K562 (cell line): ENCODE measurements around the gene C8A. TPM values are rescaled to one million over a fixed set of nuclear protein-coding genes. Genes with fewer than 3 reads are reported as not detected.

ENCODE experiments used
- ATAC-seq: fragments of 200-7000 bp; cut with Tn5 transposase; 3 replicates; pipeline ENCODE4 v1.9.1; 2020; ENCODE audit warnings: moderate library complexity
- BruUV-seq: library from RNA; stranded (reverse); fragments of 400-500 nt; replicated peaks from 2 replicates; lab custom pipeline; 2021; lab: Mats Ljungman, UMichigan
- CTCF ChIA-PET: fragments of 300-600 bp; formaldehyde crosslinking; extraction: SDS; loops from one replicate; lab custom pipeline; 2021; ENCODE audit warnings: low intra/inter-chr PET ratio; lab: Yijun Ruan, JAX
- POLR2A ChIA-PET: fragments of 300-600, 350-650 bp; sonication (Branson Sonifier 250); formaldehyde crosslinking; extraction: SDS; loops from one replicate; lab custom pipeline; 2021; ENCODE audit warnings: antibody characterized with exemption, inconsistent platforms; lab: Yijun Ruan, JAX
- DNase-seq, 4 experiments: peaks; one replicate each; pipeline versions ENCODE4 v3.0.0 to v3.0.0-alpha.2; 2011 to 2018; ENCODE audit warnings: low spot score in 3 of 4, mixed read lengths in 3 of 4; ENCODE audit errors: extremely low read depth in 1 of 4
- FAIRE-seq: peaks from 2 replicates; lab custom pipeline; 2011; peaks lifted over from hg19 to GRCh38; lab: Jason Lieb, UNC
- H2AFZ ChIP-seq: 2 replicates; pipeline ENCODE4 v1.6.0; 2011; ENCODE audit warnings: low read depth, low read length, control low read depth, inconsistent platforms
- H3K27ac ChIP-seq: fragments of 200-600 bp; 3 replicates; pipeline ENCODE4 v1.8.0; 2011; ENCODE audit warnings: low read depth, mild to moderate bottlenecking, control low read depth, inconsistent platforms, low read length, moderate library complexity, mixed read lengths; ENCODE audit errors: extremely low read depth
- H3K27me3 ChIP-seq, 2 experiments: fragments of 300-600 bp in 1 of 2; 2 replicates in 1 of 2; 3 replicates in 1 of 2; pipeline versions ENCODE4 v1.6.0 to v1.8.0; 2011; ENCODE audit warnings: inconsistent platforms in 2 of 2, low read length in 2 of 2, mild to moderate bottlenecking in 1 of 2, mixed read lengths in 1 of 2, moderate library complexity in 1 of 2; ENCODE audit not compliant: control insufficient read depth in 2 of 2, insufficient read depth in 2 of 2
- H3K36me3 ChIP-seq: fragments of 300-600 bp; 3 replicates; pipeline ENCODE4 v1.8.0; 2011; ENCODE audit warnings: mild to moderate bottlenecking, low read length, inconsistent platforms; ENCODE audit not compliant: control insufficient read depth, insufficient read depth
- H3K4me1 ChIP-seq, 2 experiments: fragments of 200-600 bp in 1 of 2; replicated peaks in 1 of 2; 2 replicates in 1 of 2; 3 replicates in 1 of 2; pipeline versions ENCODE4 v1.5.1 to v1.8.0; 2011; ENCODE audit warnings: inconsistent platforms in 2 of 2, low read length in 2 of 2, mild to moderate bottlenecking in 1 of 2, mixed read lengths in 1 of 2, moderate library complexity in 1 of 2; ENCODE audit not compliant: control insufficient read depth in 2 of 2, insufficient read depth in 2 of 2
- H3K4me2 ChIP-seq: 2 replicates; pipeline ENCODE4 v1.6.1; 2011; ENCODE audit warnings: low read length, control low read depth, inconsistent platforms, mixed read lengths; ENCODE audit not compliant: insufficient read depth
- H3K4me3 ChIP-seq: fragments of 200-600 bp; sonication (generic), shearing (Covaris generic); 2 replicates; pipeline ENCODE4 v1.5.1; 2016; ENCODE audit warnings: control low read depth, inconsistent platforms
- H3K79me2 ChIP-seq: fragments of 200-600 bp; 3 replicates; pipeline ENCODE4 v1.8.0; 2011; ENCODE audit warnings: low read length, inconsistent platforms; ENCODE audit not compliant: control insufficient read depth, insufficient read depth
- H3K9ac ChIP-seq, 2 experiments: 2 replicates each; pipeline versions ENCODE4 v1.6.0 to v1.6.1; 2011; ENCODE audit warnings: low read depth in 2 of 2, low read length in 2 of 2, control low read depth in 1 of 2, inconsistent platforms in 1 of 2, mild to moderate bottlenecking in 1 of 2, mixed read lengths in 1 of 2; ENCODE audit not compliant: insufficient read depth in 1 of 2
- H3K9me1 ChIP-seq: one replicate; pipeline ENCODE4 v1.6.0; 2011; ENCODE audit warnings: inconsistent platforms, mild to moderate bottlenecking, low read length, moderate library complexity; ENCODE audit not compliant: control insufficient read depth, insufficient read depth
- H3K9me3 ChIP-seq: replicated peaks from 2 replicates; pipeline ENCODE4 v1.5.1; 2011; ENCODE audit warnings: low read depth, low read length, inconsistent platforms; ENCODE audit not compliant: control insufficient read depth, insufficient read depth
- H4K20me1 ChIP-seq: replicated peaks from 2 replicates; pipeline ENCODE4 v1.6.1; 2011; ENCODE audit warnings: low read length, inconsistent platforms, mixed read lengths; ENCODE audit not compliant: control insufficient read depth, insufficient read depth
- BACH1 ChIP-seq: fragments of 200-800 bp; sonication (Bioruptor generic); IDR thresholded peaks from 2 replicates; pipeline ENCODE4 v1.6.1; 2016; ENCODE audit warnings: missing genetic modification characterization, missing compliant biosample characterization
- DACH1 ChIP-seq: fragments of 450-650 bp; IDR thresholded peaks from 2 replicates; pipeline ENCODE4 v1.6.1; 2018; ENCODE audit not compliant: partially characterized antibody
- E2F3 ChIP-seq: fragments of 250-450 bp; sonication (Bioruptor Pico); IDR thresholded peaks from 2 replicates; pipeline ENCODE4 v1.4.0; 2020; ENCODE audit warnings: mild to moderate bottlenecking
- NR1H2 ChIP-seq: sonication (generic); formaldehyde crosslinking; IDR thresholded peaks from 2 replicates; pipeline ENCODE4 v1.4.0; 2020; ENCODE audit warnings: mild to moderate bottlenecking, missing genetic modification reagents
- SPI1 ChIP-seq: IDR thresholded peaks from 2 replicates; pipeline ENCODE4 v1.6.1; 2011; ENCODE audit warnings: low read depth, low read length, control low read depth, borderline replicate concordance
- XRCC5 ChIP-seq: fragments of 200-400 bp; formaldehyde crosslinking; IDR thresholded peaks from 2 replicates; pipeline ENCODE4 v1.6.1; 2017; ENCODE audit warnings: low read depth, mild to moderate bottlenecking, low read length
- ZC3H4 ChIP-seq: sonication (generic); formaldehyde crosslinking; IDR thresholded peaks from 2 replicates; pipeline ENCODE4 v1.9.0; 2021; ENCODE audit warnings: missing genetic modification reagents, borderline replicate concordance
- ZNF121 ChIP-seq: sonication (generic); formaldehyde crosslinking; conservative IDR thresholded peaks from 2 replicates; pipeline ENCODE4 v1.8.0; 2022; ENCODE audit warnings: missing genetic modification reagents
- WGBS: fragments of 100-300 bp; shearing (Covaris generic); methylation state at CpG from one replicate; pipeline ENCODE4 v1.1.6; 2016; ENCODE audit warnings: low coverage, mixed read lengths; ENCODE audit not compliant: insufficient coverage; ENCODE audit errors: missing lambda C conversion rate; 5-methylcytosine and 5-hydroxymethylcytosine counted together
- in situ Hi-C: fragments of 300-500 bp; cut with MboI; formaldehyde crosslinking; loops from 4 replicates; pipeline ENCODE4 v1.15.0; 2018; ENCODE audit warnings: inconsistent platforms, mixed read lengths
- intact Hi-C: fragments of 100-400 bp; cut with micrococcal nuclease; formaldehyde crosslinking; loops from 2 replicates; pipeline ENCODE4 v1.14.2; 2022
- polyA plus RNA-seq, 8 experiments: library from polyadenylated mRNA; depleted of rRNA in 4 of 8; stranded (reverse) in 5 of 8; unstranded in 3 of 8; fragments of >200 nt; fragmentation: Nextera tagmentation in 2 of 8; fragmentation: Illumina TruSeq in 1 of 8; extraction: Ambion mirVana in 2 of 8; extraction: Trizol in 1 of 8; gene quantifications; 2 replicates each; pipeline versions ENCODE4 v1.2.1 to v1.2.3, GENCODE V29; 2011 to 2014; ENCODE audit warnings: inconsistent platforms in 1 of 8, missing spikeins in 1 of 8
- total RNA-seq, 7 experiments: library from RNA; depleted of rRNA in 6 of 7; stranded (reverse); fragments of >200 nt in 6 of 7; fragmentation: Illumina TruSeq in 2 of 7; extraction: Trizol in 2 of 7; gene quantifications; 2 replicates each; pipeline versions ENCODE4 v1.2.1 to v1.2.3, GENCODE V29; 2011 to 2021; ENCODE audit warnings: low replicate concordance in 1 of 7

The C8A gene
- total and polyA plus RNA-seq, 9 of the 15 experiments (the other 6 are each of a cell fraction or from before 2014, with no cell fraction given), result 0.09 TPM; not detected in 8

DNA sequence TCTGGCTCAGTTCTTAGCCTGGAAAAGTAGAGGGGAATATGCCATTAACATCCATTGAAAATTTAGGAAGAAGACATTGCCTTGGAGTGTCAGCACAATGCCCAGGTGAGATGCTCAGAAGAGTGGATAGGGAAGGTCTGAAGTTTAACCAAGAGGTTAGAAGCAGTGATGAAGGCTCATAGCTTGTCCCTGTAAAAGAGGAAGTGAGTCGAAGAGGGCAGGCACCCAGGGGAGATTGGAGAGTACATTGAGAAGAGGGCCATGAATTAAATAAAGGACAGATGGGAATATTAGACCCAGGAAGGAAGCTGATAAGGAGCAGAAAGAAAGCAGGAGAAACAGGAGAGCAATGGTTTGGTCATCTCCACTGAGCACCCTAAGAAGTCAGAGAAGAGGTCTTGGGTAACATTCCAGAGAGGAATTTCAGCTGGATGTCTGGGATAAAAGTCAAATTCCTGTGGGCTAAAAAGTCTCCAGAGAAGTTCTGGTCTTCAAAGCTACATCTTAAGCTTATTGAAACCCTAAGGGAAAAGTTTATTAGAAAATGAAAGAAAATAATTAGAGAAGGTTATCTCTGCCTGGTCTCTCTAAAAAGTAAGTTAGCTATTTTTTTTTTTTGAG is 93.9 kb downstream of the C8A start:
- H3K27ac ChIP-seq, result no peak overlapping the region
- ChIA-PET CTCF (no interaction called here), POLR2A (interaction anchor here (1.8 kb wide), 1 partner anchor 17 kb away, joined by 3 read pairs; no protein-coding TSS in a partner anchor)
- in situ Hi-C loops, result no loop called here
- no peaks in the 10 kb centered on the region for H3K4me1 ChIP-seq
- no peak overlapping the region for H3K4me3 ChIP-seq
- TF ChIP-seq SPI1 (peak; percentile 86), ZNF121 (no peak)
- FAIRE-seq (no peak), ATAC-seq (no peak), DNase-seq (no peak)
- H3K27me3 ChIP-seq, result peaks cover 0 to 19% of the 10 kb centered on the region in 2 experiments; a peak in 2 of 5 replicates
- intact Hi-C loops, result no loop called here
- no peak overlapping the region for H3K4me2 ChIP-seq
- no TSS peak for BruUV-seq
- no peaks in the 10 kb centered on the region for H3K79me2 ChIP-seq
- H2AFZ ChIP-seq, result no peak overlapping the region
- no peaks in the 10 kb centered on the region for H3K9me1 ChIP-seq
- no peak overlapping the region for H3K9ac ChIP-seq
- H4K20me1 ChIP-seq, result no peaks in the 10 kb centered on the region
- H3K9me3 ChIP-seq, result no peaks in the 10 kb centered on the region
- 0% methylated on average over 1 of the region's 1 CpG for WGBS
- no peaks in the 10 kb centered on the region for H3K36me3 ChIP-seq

DNA sequence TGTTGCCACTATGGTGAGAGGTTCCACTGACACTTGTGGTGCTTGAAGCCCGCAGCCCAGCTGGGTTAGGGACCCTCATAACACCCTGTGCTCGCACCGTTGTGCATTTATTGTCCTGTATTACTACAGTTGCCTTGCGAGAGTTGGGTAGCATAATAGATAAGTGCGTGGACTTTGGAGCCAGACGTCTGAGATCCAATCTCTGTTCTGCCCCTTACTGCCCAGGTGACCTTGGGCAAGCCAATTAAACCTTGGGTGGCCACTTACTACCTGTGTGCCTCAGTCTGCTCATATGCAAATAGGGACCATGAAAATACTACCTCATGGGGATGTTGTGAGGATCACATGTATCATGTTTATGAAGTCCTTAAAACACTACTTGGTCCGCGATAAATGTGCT is 97.9 kb downstream of the C8A start:
- Histone ChIP-seq H3K27me3 (peaks cover 0 to 19% of the 10 kb centered on the region in 2 experiments; a peak in 2 of 5 replicates), H4K20me1 (no peaks in the 10 kb centered on the region), H3K27ac (no peak overlapping the region), H3K9ac (no peak overlapping the region), H3K36me3 (no peaks in the 10 kb centered on the region), H3K79me2 (no peaks in the 10 kb centered on the region), H3K4me3 (no peak overlapping the region), H3K9me3 (no peaks in the 10 kb centered on the region), H3K4me2 (no peak overlapping the region), H3K4me1 (no peaks in the 10 kb centered on the region), H2AFZ (no peak overlapping the region), H3K9me1 (no peaks in the 10 kb centered on the region)
- 0% methylated on average over 8 of the region's 8 CpGs for WGBS
- BruUV-seq, result no TSS peak
- in situ Hi-C loops, result no loop called here
- ChIA-PET CTCF (no interaction called here), POLR2A (no interaction called here)
- FAIRE-seq (no peak), DNase-seq (no peak), ATAC-seq (no peak)
- intact Hi-C loops, result no loop called here
- TF ChIP-seq BACH1 (tag), result no peak
- TF ChIP-seq DACH1, result no peak
- TF ChIP-seq XRCC5, result no peak
- TF ChIP-seq E2F3 (CRISPR knock-in tag), result no peak
- TF ChIP-seq NR1H2 (CRISPR knock-in tag), result no peak
- TF ChIP-seq ZC3H4, result no peak
